Activated CD8-positive, alpha-beta memory T cell treated with anti-CD3 and anti-CD28 coated beads, Interleukin-2, amount 10 ng/mL, durations not matched to agents 7 days and 5 days (primary cell): Measurements from ENCODE around the gene MS4A12. TPM values are rescaled to one million over a fixed set of nuclear protein-coding genes. Genes with fewer than 3 reads are reported as not detected.
"Not testable (repeated sequence)": the region's sequence is repeated elsewhere in the genome, so short reads cannot be mapped to it uniquely, and the experiment has no call there.

Experiments used
- ATAC-seq: fragments of 150-1000 bp; cut with Tn5 transposase; one replicate; pipeline ENCODE4 v1.10.0; 2021; ENCODE audit warnings: moderate library complexity
- CTCF ChIA-PET: fragments of 350-600 bp; sonication (Branson Sonifier 250); formaldehyde crosslinking; loops from one replicate; lab custom pipeline; 2021; ENCODE audit warnings: antibody characterized with exemption; lab: Charles Lee
- DNase-seq: peaks from one replicate; pipeline ENCODE4 v3.0.0-alpha.2; 2020
- H3K27ac Mint-ChIP-seq: one replicate; pipeline ENCODE4 v1.8.0; 2021; ENCODE audit warnings: mild to moderate bottlenecking, mixed read lengths
- H3K27me3 Mint-ChIP-seq: one replicate; pipeline ENCODE4 v1.8.0; 2021; ENCODE audit warnings: mixed read lengths
- H3K36me3 Mint-ChIP-seq: one replicate; pipeline ENCODE4 v1.8.0; 2021; ENCODE audit warnings: mild to moderate bottlenecking, mixed read lengths
- H3K4me1 Mint-ChIP-seq: one replicate; pipeline ENCODE4 v1.8.0; 2021; ENCODE audit warnings: mixed read lengths
- H3K4me3 Mint-ChIP-seq: one replicate; pipeline ENCODE4 v1.8.0; 2021; ENCODE audit warnings: mild to moderate bottlenecking, moderate library complexity, mixed read lengths
- H3K9me3 Mint-ChIP-seq: one replicate; pipeline ENCODE4 v1.8.0; 2022; ENCODE audit warnings: low read depth, mixed read lengths
- total RNA-seq, 2 experiments: library from RNA; stranded (reverse); gene quantifications; one replicate each; pipeline ENCODE4 v1.2.3, GENCODE V29; 2021

Gene MS4A12
- total RNA-seq, 2 experiments from 2014 or later, result not detected

DNA sequence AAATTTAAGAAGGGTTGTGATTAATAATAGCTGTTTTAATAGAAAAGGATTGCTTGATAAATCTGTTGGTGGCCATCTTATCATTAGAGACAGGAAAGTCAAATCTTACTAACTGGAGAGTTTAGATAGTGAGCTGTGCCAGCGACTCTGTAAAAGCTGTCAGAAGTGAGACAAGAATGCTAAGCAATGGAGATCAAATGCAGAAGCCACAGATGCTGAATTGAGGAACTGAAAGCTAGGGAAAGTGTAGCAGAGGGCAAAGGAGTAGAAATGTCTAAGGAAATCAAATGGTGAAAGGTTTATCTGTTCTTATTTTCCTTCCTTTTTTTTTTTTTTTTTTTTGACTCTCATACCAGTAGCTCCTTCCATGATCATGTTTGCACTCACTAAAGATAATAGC lies 36.4 kb downstream of the MS4A12 start:
- ATAC-seq (no peak), DNase-seq (no peak)
- no peak overlapping the region for H3K27ac Mint-ChIP-seq
- no peak overlapping the region for H3K4me3 Mint-ChIP-seq
- no peaks in the 10 kb centered on the region for H3K36me3 Mint-ChIP-seq
- peaks cover 14% of the 10 kb centered on the region for H3K27me3 Mint-ChIP-seq
- peaks cover 3% of the 10 kb centered on the region for H3K9me3 Mint-ChIP-seq
- CTCF ChIA-PET, result no interaction called here
- no peaks in the 10 kb centered on the region for H3K4me1 Mint-ChIP-seq

DNA sequence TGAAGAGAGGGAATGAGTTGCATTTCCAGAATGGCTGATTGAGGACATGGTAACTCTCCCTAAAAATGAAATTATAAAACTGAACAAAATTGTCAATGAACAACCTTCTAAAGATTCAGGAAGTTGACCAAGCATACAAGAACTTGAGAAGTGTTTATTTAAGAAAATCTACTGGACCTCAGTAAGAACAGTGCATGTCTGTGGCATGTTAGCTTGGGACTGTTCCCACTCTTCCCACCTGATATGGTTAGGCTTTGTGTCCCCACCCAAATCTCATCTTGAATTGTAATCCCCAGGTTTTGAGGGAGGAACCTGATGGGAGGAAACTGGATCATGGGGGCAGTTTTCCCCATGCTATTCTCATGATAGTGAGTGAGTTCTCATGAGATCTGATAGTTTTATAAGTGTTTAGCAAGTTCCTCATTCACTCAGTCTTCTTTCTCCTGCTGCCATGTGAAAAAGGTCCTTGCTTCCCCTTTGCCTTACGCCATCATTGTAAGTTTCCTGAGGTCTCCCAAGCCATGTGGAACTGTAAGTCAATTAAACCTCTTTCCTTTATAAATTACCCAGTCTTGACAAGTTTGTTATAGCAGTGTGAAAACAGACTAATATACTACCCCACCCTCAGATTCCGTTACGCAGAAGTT lies 38.0 kb downstream of the MS4A12 start:
- CTCF ChIA-PET, result no interaction called here

DNA sequence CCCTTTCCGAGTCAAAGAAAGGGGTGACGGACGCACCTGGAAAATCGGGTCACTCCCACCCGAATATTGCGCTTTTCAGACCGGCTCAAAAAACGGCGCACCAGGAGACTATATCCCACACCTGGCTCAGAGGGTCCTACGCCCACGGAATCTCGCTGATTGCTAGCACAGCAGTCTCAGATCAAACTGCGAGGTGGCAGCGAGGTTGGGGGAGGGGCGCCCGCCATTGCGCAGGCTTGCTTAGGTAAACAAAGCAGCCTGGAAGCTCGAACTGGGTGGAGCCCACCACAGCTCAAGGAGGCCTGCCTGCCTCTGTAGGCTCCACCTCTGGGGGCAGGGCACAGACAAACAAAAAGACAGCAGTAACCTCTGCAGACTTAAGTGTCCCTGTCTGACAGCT lies 39.8 kb downstream of the MS4A12 start:
- H3K4me3 Mint-ChIP-seq, H3K9me3 Mint-ChIP-seq, DNase-seq, ATAC-seq, H3K27ac Mint-ChIP-seq, H3K4me1 Mint-ChIP-seq, CTCF ChIA-PET, H3K36me3 Mint-ChIP-seq: not testable (repeated sequence)
- peaks cover 11% of the 10 kb centered on the region for H3K27me3 Mint-ChIP-seq

More for the DNA sequence above, 38.0 kb downstream of the MS4A12 start:
- H3K36me3 Mint-ChIP-seq, result no peaks in the 10 kb centered on the region
- no peak overlapping the region for H3K27ac Mint-ChIP-seq
- ATAC-seq, result no peak
- no peaks in the 10 kb centered on the region for H3K4me1 Mint-ChIP-seq
- H3K4me3 Mint-ChIP-seq, result no peak overlapping the region
- H3K9me3 Mint-ChIP-seq, result peaks cover 3% of the 10 kb centered on the region
- H3K27me3 Mint-ChIP-seq, result peaks cover 14% of the 10 kb centered on the region
- no peak for DNase-seq

DNA sequence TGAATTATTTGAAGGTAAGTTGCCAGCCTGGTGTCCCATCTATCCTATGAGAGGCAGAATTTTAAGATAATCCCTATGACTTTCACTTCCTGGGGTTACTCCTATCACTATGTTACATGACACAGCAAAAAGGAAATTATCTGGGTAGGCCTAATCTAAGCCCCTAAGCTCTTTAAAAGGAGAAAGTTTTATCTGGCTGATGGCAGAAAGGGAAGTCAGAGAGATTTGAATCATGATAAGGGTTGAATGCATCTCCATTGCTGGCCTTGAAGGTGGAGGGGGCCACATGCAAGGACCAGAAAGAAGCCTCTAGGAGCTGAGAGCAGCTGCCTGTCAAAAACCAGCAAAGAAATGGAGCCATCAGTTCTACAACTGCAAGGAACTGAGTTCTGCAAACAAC lies 46.0 kb downstream of the MS4A12 start:
- DNase-seq, ATAC-seq, H3K27ac Mint-ChIP-seq, H3K36me3 Mint-ChIP-seq, H3K9me3 Mint-ChIP-seq, H3K27me3 Mint-ChIP-seq, H3K4me3 Mint-ChIP-seq, CTCF ChIA-PET, H3K4me1 Mint-ChIP-seq: not testable (repeated sequence)

DNA sequence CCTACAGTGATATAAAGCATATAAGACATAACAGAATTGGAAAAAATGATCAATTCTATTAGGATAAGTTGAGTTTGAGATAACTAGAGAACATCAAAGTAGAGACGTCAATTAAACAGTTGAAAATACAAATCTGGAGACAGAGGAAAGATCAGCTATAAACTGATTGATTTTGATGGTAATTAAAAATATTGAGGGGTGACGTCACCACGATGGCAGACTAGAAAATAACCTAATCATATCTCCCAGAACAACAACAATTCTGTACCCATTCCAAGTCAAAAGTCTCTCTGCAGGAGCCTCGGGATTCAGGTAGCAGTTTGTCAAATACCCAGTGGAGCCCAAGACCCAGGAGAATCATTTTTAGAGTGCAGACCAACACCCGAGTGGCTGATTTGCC lies 51.5 kb downstream of the MS4A12 start:
- Mint-ChIP-seq H3K27me3 (peaks cover 16% of the 10 kb centered on the region), H3K4me3 (no peak overlapping the region), H3K27ac (no peak overlapping the region), H3K4me1 (no peaks in the 10 kb centered on the region), H3K36me3 (no peaks in the 10 kb centered on the region), H3K9me3 (no peaks in the 10 kb centered on the region)
- no peak for ATAC-seq
- CTCF ChIA-PET, result no interaction called here
- no peak for DNase-seq

Other genes starting within 250 kb of the MS4A12 start
- gene MS4A4E, start 249.6 kb upstream of the MS4A12 start, total RNA-seq, result not detected
- gene MS4A4A, start 212.1 kb upstream of the MS4A12 start, total RNA-seq, result not detected
- gene MS4A6E, start 165.5 kb upstream of the MS4A12 start, total RNA-seq, result not detected
- not detected for gene MS4A7, start 114.2 kb upstream of the MS4A12 start, total RNA-seq
- not detected for gene MS4A14, start 96.3 kb upstream of the MS4A12 start, total RNA-seq
- not detected for gene MS4A5, start 63.2 kb upstream of the MS4A12 start, total RNA-seq
- gene MS4A1, start 36.9 kb upstream of the MS4A12 start, total RNA-seq, result not detected
- not detected for gene MS4A13, start 22.6 kb downstream of the MS4A12 start, total RNA-seq
- not detected for gene MS4A8, start 206.8 kb downstream of the MS4A12 start, total RNA-seq
- gene MS4A18, start 231.9 kb downstream of the MS4A12 start, total RNA-seq, result not detected